AG09309 (cell line): ENCODE results near the gene ISM2.

ENCODE experiments used
- DNase-seq: peaks from one replicate; pipeline ENCODE4 v3.0.0-alpha.2; 2010; ENCODE audit warnings: low read depth
- H3K4me3 ChIP-seq: 2 replicates; pipeline ENCODE4 v1.5.1; 2011; ENCODE audit warnings: mild to moderate bottlenecking, low read depth, low read length, moderate library complexity; ENCODE audit not compliant: control insufficient read depth
- CTCF ChIP-seq: IDR thresholded peaks from 2 replicates; pipeline ENCODE4 v1.5.1; 2011; ENCODE audit warnings: mild to moderate bottlenecking, low read depth, low read length, inconsistent platforms; ENCODE audit not compliant: insufficient read depth, control insufficient read depth; ENCODE audit errors: missing control alignments

ISM2 gene

DNA sequence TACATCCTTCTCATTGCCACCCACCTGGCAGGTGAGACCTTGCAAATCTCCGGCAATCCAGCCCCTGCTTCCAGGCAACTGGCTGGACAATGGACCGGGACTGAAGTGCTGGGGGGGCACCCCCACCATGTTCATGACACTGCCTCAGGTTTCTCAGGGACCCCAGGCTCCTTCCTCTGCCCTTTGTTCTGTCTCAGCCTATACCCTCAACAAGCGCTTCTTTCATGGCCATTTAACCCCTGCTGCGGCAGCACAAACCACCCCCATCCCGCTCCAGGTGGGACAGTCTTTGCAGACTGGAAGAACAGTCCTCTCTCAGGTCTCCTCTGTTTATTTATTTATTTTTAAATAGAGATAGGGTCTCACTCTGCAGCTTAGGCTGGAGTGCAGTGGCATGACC, 7.6 kb downstream of the ISM2 start:
- H3K4me3 ChIP-seq, result no peak overlapping the region
- DNase-seq, result no peak
- TF ChIP-seq CTCF, result no peak

GRCh38 chr14:77490347-77490986, 8.1 kb downstream of the ISM2 start:
- TF ChIP-seq CTCF, result no peak
- no peak overlapping the region for H3K4me3 ChIP-seq
- DNase-seq, result no peak

- no peak for DNase-seq
- H3K4me3 ChIP-seq, result no peak overlapping the region
- TF ChIP-seq CTCF, result no peak
Observed at GRCh38 chr14:77489041-77489440, 9.6 kb downstream of the ISM2 start.

DNA sequence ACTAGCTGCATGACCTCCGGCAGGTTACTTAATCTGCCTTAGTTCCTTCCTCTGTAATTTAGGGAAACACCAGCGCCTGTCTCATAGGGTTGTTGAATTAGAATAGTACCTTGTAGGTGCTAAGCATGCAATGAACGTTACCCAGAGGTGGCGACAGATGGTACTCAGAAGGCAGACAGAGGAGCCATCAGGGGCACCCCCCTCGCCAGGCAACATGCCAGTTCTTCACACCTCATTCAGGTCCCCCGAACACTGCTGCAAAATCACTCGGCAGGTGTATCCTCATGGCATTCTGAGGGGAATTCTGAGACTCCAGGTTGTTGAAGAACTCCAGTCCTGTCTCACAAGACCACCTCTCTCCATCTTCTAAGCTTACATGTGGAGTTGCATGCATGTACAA, 10.1 kb downstream of the ISM2 start:
- no peak for DNase-seq
- TF ChIP-seq CTCF, result no peak
- no peak overlapping the region for H3K4me3 ChIP-seq

DNA sequence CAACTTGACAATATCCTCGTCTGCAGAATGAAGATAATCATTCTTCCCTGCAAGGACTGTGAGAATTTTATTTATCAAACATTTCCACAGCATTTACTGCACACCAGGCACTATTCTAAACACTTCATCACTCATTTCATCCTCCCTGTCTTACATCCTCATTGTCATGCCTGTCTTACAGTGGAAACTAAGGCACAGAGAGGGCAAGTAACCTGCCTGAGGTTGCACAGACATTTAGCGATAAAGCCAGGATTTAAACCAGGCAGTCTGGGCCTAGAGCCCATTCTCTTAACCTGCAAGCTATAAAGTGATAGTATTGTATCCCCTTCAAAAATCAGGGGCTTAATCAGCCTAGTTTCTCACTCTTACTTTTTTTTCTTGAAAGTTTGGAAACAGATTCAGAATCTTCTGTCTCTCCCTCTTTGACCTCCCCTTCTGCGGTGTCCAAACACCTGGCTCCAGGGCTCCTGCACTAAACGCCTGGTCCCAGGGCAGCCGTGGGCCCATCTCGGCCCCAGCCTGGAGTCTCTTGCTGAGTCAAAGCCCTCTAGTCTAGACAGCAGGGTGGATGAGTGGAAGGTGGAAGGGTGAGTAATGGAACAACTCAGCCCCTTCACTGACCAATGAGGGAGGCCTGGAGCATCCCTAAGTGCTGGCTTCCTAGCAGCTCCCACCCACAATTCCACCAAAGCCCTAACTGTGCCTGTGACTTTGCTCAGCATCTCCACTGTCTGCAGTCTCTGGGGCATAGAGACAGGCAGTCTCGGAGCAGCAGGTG, 12.5 kb downstream of the ISM2 start:
- TF ChIP-seq CTCF, result no peak
- peak; percentile 43 for DNase-seq
- H3K4me3 ChIP-seq, result no peak overlapping the region

- DNase-seq, result no peak
- no peak for TF ChIP-seq CTCF
- H3K4me3 ChIP-seq, result no peak overlapping the region
Observed at GRCh38 chr14:77485256-77485655, 13.4 kb downstream of the ISM2 start.

DNA sequence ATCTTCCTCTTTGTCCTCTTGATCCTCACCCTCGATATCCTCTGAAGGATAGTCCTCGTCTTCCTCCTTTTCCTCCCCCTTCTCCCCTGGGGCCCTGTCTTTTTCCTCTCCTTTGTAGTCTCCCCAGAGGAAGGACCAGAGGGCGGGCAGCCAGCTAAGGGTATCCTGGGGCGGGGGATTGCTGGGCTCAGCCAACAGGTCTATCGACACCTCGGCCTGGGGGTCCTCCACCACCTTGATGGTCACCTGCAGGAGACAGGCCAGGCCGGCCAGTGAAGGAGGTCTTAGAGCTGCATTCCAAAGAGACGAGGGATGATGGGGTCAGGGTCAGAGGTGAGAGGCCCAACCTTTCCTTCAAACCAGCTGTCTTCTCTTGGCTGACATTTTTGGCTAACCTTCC, 16.2 kb downstream of the ISM2 start:
- TF ChIP-seq CTCF, result no peak
- no peak for DNase-seq
- H3K4me3 ChIP-seq, result no peak overlapping the region
